Endothelial cell of umbilical vein (primary cell): Measurements from ENCODE around the gene FIS1.

ENCODE experiments used
- CTCF ChIP-seq, 2 donors: IDR thresholded peaks; 1 replicate in 1 of 2; 2 replicates in 1 of 2; pipeline ENCODE4 v1.5.1; 2011; ENCODE audit warnings: low read length in 2 of 2, mild to moderate bottlenecking in 2 of 2, moderate library complexity in 2 of 2, control low read depth in 1 of 2, inconsistent platforms in 1 of 2, low read depth in 1 of 2; ENCODE audit not compliant: insufficient read depth in 1 of 2; ENCODE audit errors: extremely low read depth in 1 of 2
- EZH2 ChIP-seq: IDR thresholded peaks from 2 replicates; pipeline ENCODE4 v1.6.1; 2012; ENCODE audit warnings: borderline replicate concordance, low read depth, mild to moderate bottlenecking, moderate library complexity, low read length, inconsistent platforms; ENCODE audit not compliant: severe bottlenecking
- MAX ChIP-seq: IDR thresholded peaks from 2 replicates; pipeline ENCODE4 v1.6.1; 2011; ENCODE audit not compliant: insufficient read depth, insufficient read length
- POLR2A ChIP-seq: IDR thresholded peaks from 2 replicates; pipeline ENCODE4 v1.6.1; 2012; ENCODE audit warnings: low read depth, mild to moderate bottlenecking, control low read depth, low read length
- POLR2AphosphoS5 ChIP-seq: IDR thresholded peaks from 2 replicates; pipeline ENCODE4 v1.6.1; 2012; ENCODE audit warnings: low read depth, mild to moderate bottlenecking, control low read depth, low read length, moderate library complexity; ENCODE audit not compliant: insufficient read depth

GRCh38 chr7:101236292-101236835 lies 8.5 kb downstream of the FIS1 start:
- no peak for TF ChIP-seq POLR2A
- TF ChIP-seq CTCF (IDR thresholded peaks at IDR 0.05; ENCODE audit: extremely low read depth in 1 of 2, insufficient read depth in 1 of 2, low read depth in 1 of 2, low read length in 2 of 2), result no peak
- no peak for TF ChIP-seq EZH2
- TF ChIP-seq POLR2AphosphoS5, result no peak
- no peak for TF ChIP-seq MAX
